HEK293T (cell line): ENCODE results near the gene NRTN.

Source experiments
- BHLHE40 ChIP-seq: fragments of 450-650 bp; IDR thresholded peaks from 2 replicates; pipeline ENCODE4 v1.6.1; 2016; ENCODE audit warnings: mild to moderate bottlenecking, moderate library complexity, borderline replicate concordance
- CTBP1 ChIP-seq: fragments of 450-650 bp; IDR thresholded peaks from 2 replicates; pipeline ENCODE4 v1.6.1; 2016; ENCODE audit warnings: borderline replicate concordance
- FOXA1 ChIP-seq: fragments of 450-650 bp; IDR thresholded peaks from 2 replicates; pipeline ENCODE4 v1.6.1; 2016; ENCODE audit warnings: mild to moderate bottlenecking
- FOXM1 ChIP-seq: fragments of 450-650 bp; IDR thresholded peaks from 2 replicates; pipeline ENCODE4 v1.6.1; 2017; ENCODE audit warnings: mild to moderate bottlenecking, borderline replicate concordance
- HDGF ChIP-seq: fragments of 450-650 bp; IDR thresholded peaks from 2 replicates; pipeline ENCODE4 v1.6.1; 2017; ENCODE audit warnings: antibody characterized with exemption, borderline replicate concordance
- NFRKB ChIP-seq: fragments of 450-650 bp; IDR thresholded peaks from 2 replicates; pipeline ENCODE4 v1.6.1; 2016; ENCODE audit warnings: mild to moderate bottlenecking, moderate library complexity
- SP1 ChIP-seq: fragments of 450-650 bp; IDR thresholded peaks from 2 replicates; pipeline ENCODE4 v1.6.1; 2017
- SUZ12 ChIP-seq: fragments of 450-650 bp; IDR thresholded peaks from 2 replicates; pipeline ENCODE4 v1.6.1; 2016; ENCODE audit warnings: mild to moderate bottlenecking

GRCh38 chr19:5827891-5828660 lies 23.2 kb downstream of the NRTN start:
- TF ChIP-seq SP1, result no peak
- no peak for TF ChIP-seq BHLHE40
- TF ChIP-seq FOXA1, result no peak
- no peak for TF ChIP-seq FOXM1
- TF ChIP-seq HDGF, result no peak
- peak; percentile 7; the same call in 1 of the 2 replicates for TF ChIP-seq CTBP1
- TF ChIP-seq NFRKB, result no peak
- no peak for TF ChIP-seq SUZ12
